ENCODE results near the gene CST3.
"Not testable (repeated sequence)": the region's sequence is repeated elsewhere in the genome, so short reads cannot be mapped to it uniquely, and the experiment has no call there.

DNA sequence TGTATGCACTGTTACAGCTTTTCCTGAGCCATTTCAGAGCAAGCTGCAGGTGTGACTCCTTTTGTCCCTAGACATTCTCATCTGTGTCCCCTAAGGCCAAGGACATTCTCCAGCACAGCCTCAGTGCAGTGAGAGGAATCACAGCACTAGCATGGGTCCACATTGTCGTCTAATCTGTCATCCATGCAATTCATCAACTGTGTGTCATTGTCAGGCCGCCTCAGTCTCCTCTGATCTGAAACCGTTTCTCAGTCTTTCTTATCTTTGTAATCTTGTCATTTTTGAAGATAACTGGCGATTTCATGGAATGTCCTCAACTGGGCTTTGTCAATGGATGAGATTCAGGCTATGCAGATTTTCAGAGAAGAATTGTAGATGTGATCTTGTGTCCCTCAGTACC, 26.3 kb upstream of the CST3 start:
- TF ChIP-seq RNF2 (IDR thresholded peaks at IDR 0.05; ENCODE audit: borderline replicate concordance, low read depth); CHD4 (IDR thresholded peaks at IDR 0.05; ENCODE audit: borderline replicate concordance); EHMT2 (IDR thresholded peaks at IDR 0.05; ENCODE audit: low read depth); RFX5 (IDR thresholded peaks at IDR 0.05); RCOR1 (IDR thresholded peaks at IDR 0.05; ENCODE audit: low read depth, low read length); BHLHE40 (IDR thresholded peaks at IDR 0.05; ENCODE audit: low read depth, low read length); POLR2A (IDR thresholded peaks at IDR 0.05; ENCODE audit: low read length): not testable (repeated sequence)
- TF ChIP-seq, protein P1, sequence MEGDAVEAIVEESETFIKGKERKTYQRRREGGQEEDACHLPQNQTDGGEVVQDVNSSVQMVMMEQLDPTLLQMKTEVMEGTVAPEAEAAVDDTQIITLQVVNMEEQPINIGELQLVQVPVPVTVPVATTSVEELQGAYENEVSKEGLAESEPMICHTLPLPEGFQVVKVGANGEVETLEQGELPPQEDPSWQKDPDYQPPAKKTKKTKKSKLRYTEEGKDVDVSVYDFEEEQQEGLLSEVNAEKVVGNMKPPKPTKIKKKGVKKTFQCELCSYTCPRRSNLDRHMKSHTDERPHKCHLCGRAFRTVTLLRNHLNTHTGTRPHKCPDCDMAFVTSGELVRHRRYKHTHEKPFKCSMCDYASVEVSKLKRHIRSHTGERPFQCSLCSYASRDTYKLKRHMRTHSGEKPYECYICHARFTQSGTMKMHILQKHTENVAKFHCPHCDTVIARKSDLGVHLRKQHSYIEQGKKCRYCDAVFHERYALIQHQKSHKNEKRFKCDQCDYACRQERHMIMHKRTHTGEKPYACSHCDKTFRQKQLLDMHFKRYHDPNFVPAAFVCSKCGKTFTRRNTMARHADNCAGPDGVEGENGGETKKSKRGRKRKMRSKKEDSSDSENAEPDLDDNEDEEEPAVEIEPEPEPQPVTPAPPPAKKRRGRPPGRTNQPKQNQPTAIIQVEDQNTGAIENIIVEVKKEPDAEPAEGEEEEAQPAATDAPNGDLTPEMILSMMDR (IDR thresholded peaks at IDR 0.05): not testable (repeated sequence)
- TF ChIP-seq, protein P2, sequence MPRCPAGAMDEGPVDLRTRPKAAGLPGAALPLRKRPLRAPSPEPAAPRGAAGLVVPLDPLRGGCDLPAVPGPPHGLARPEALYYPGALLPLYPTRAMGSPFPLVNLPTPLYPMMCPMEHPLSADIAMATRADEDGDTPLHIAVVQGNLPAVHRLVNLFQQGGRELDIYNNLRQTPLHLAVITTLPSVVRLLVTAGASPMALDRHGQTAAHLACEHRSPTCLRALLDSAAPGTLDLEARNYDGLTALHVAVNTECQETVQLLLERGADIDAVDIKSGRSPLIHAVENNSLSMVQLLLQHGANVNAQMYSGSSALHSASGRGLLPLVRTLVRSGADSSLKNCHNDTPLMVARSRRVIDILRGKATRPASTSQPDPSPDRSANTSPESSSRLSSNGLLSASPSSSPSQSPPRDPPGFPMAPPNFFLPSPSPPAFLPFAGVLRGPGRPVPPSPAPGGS (IDR thresholded peaks at IDR 0.05): not testable (repeated sequence)
